Measurements from ENCODE around the gene RBM24.

Gene RBM24

GRCh38 chr6:17281100-17281496 lies at the start of gene RBM24:
Gene RBM24, plus strand, starts transcription at chr6:17281361. Its CDS starts 221 bp downstream, at chr6:17281582.
- no peaks in the 10 kb centered on the region for H3K9me3 Mint-ChIP-seq
- H3K4me3 Mint-ChIP-seq = peak within 1 kb of the TSS; percentile 61
- H3K36me3 Mint-ChIP-seq = no peaks in the 10 kb centered on the region
- ATAC-seq = peak; percentile 53
- H3K27ac Mint-ChIP-seq = no peak within 1 kb of the TSS
- DNase-seq (ENCODE audit: low spot score in 2 of 2) = no peak
- H3K4me1 Mint-ChIP-seq = peaks cover 11% of the 10 kb centered on the region

GRCh38 chr6:17233531-17233930 lies 47.6 kb upstream of the RBM24 start:
- ATAC-seq = no peak
- no peak for DNase-seq (ENCODE audit: low spot score in 2 of 2)
- Mint-ChIP-seq H3K4me1 (no peaks in the 10 kb centered on the region), H3K4me3 (no peak overlapping the region), H3K9me3 (no peaks in the 10 kb centered on the region), H3K27ac (no peak overlapping the region), H3K36me3 (no peaks in the 10 kb centered on the region)

- Mint-ChIP-seq H3K36me3 (no peaks in the 10 kb centered on the region), H3K9me3 (no peaks in the 10 kb centered on the region), H3K4me3 (no peak overlapping the region), H3K27ac (no peak overlapping the region), H3K4me1 (no peaks in the 10 kb centered on the region)
- no peak for DNase-seq (ENCODE audit: low spot score in 2 of 2)
- ATAC-seq = no peak
These were observed 43.9 kb upstream of the RBM24 start for GRCh38 chr6:17237246-17237645.

GRCh38 chr6:17239260-17239659 lies 41.9 kb upstream of the RBM24 start:
- Mint-ChIP-seq H3K4me3 (no peak overlapping the region), H3K27ac (no peak overlapping the region), H3K4me1 (no peaks in the 10 kb centered on the region), H3K36me3 (no peaks in the 10 kb centered on the region), H3K9me3 (no peaks in the 10 kb centered on the region)
- no peak for DNase-seq (ENCODE audit: low spot score in 2 of 2)
- no peak for ATAC-seq

- H3K9me3 Mint-ChIP-seq = peaks cover 3% of the 10 kb centered on the region
- H3K4me3 Mint-ChIP-seq = no peak overlapping the region
- H3K36me3 Mint-ChIP-seq = no peaks in the 10 kb centered on the region
- ATAC-seq = no peak
- no peak for DNase-seq (ENCODE audit: low spot score in 2 of 2)
- H3K27ac Mint-ChIP-seq = no peak overlapping the region
- H3K4me1 Mint-ChIP-seq = no peaks in the 10 kb centered on the region
These were observed 40.2 kb upstream of the RBM24 start for GRCh38 chr6:17240803-17241500.

- DNase-seq (ENCODE audit: low spot score in 2 of 2) (no peak), ATAC-seq (no peak)
- Mint-ChIP-seq H3K4me1 (no peaks in the 10 kb centered on the region), H3K27ac (no peak overlapping the region), H3K36me3 (no peaks in the 10 kb centered on the region), H3K4me3 (no peak overlapping the region), H3K9me3 (peaks cover 3% of the 10 kb centered on the region)
These were observed 39.1 kb upstream of the RBM24 start for GRCh38 chr6:17242087-17242486.

GRCh38 chr6:17250237-17250636 lies 30.9 kb upstream of the RBM24 start:
- no peaks in the 10 kb centered on the region for H3K9me3 Mint-ChIP-seq
- no peak for DNase-seq (ENCODE audit: low spot score in 2 of 2)
- H3K4me3 Mint-ChIP-seq = no peak overlapping the region

DNA sequence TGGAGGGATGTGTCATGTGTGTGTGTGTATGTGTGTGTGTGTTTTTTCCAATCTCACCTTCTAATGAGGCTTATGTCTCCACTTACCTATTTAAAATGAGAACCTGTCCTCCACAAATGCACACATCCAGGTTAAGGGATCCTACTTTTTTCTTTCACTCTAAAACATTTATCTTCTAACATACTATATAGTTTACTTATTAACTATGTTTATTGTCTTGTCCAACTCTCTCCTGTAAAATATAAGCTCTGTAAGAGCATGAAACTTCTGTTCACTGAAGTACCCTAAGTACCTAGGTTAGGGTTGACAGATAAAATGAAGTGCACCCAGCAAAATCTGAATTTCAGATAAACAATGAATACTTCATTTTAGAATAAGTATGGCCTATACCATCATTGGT lies 29.2 kb upstream of the RBM24 start:
- Mint-ChIP-seq H3K4me3 (no peak overlapping the region), H3K36me3 (no peaks in the 10 kb centered on the region), H3K9me3 (no peaks in the 10 kb centered on the region), H3K27ac (no peak overlapping the region), H3K4me1 (no peaks in the 10 kb centered on the region)
- ATAC-seq (no peak), DNase-seq (ENCODE audit: low spot score in 2 of 2) (no peak)

More at GRCh38 chr6:17250237-17250636, 30.9 kb upstream of the RBM24 start:
- ATAC-seq = no peak
- no peak overlapping the region for H3K27ac Mint-ChIP-seq
- no peaks in the 10 kb centered on the region for H3K36me3 Mint-ChIP-seq
- H3K4me1 Mint-ChIP-seq = no peaks in the 10 kb centered on the region

- Mint-ChIP-seq H3K27ac (no peak overlapping the region), H3K4me3 (no peak overlapping the region), H3K4me1 (no peaks in the 10 kb centered on the region), H3K9me3 (no peaks in the 10 kb centered on the region), H3K36me3 (no peaks in the 10 kb centered on the region)
- ATAC-seq = no peak
- no peak for DNase-seq (ENCODE audit: low spot score in 2 of 2)
These were observed 22.4 kb upstream of the RBM24 start for GRCh38 chr6:17258749-17259148.

DNA sequence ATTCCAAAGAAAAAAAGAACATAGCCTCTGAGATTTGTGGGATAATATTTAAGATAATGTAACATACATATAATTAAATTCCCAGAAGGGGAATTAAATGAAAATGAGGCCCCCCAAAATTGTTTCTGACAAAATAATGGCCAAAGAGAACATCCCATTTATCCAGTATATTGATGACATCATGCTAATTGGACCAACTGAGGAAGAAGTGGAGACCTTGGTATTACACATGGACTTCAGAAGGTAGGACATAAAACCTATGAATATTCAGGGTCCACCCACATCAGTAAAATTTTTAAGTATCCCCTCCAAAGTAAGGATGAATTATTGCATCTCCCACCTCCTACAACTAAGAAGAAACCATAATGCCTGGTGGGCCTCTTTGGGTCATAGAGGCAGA lies 15.6 kb upstream of the RBM24 start:
- no peak overlapping the region for H3K27ac Mint-ChIP-seq
- H3K36me3 Mint-ChIP-seq = no peaks in the 10 kb centered on the region
- no peak overlapping the region for H3K4me3 Mint-ChIP-seq
- DNase-seq (ENCODE audit: low spot score in 2 of 2) = no peak
- H3K9me3 Mint-ChIP-seq = no peaks in the 10 kb centered on the region
- ATAC-seq = no peak
- no peaks in the 10 kb centered on the region for H3K4me1 Mint-ChIP-seq

DNA sequence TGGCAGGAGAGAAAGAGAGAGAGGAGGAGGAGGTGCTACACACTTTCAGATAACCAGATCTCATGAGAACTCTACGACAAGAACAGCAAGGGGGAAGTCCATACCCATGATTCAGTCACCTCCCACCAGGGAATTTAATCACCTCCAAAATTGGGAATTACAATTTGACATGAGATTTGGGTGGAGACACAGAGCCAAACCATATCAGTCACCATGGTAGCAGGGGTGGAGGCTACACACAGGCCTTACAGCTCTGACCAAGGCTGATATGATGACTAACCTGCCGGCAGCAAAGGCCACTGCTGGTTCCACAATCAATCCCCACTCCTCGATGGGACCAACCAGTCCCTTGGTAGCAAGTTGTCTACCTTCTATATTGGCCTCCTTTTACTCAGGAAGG lies 13.6 kb upstream of the RBM24 start:
- DNase-seq (ENCODE audit: low spot score in 2 of 2) (no peak), ATAC-seq (peak; percentile 34)
- Mint-ChIP-seq H3K4me1 (no peaks in the 10 kb centered on the region), H3K9me3 (no peaks in the 10 kb centered on the region), H3K36me3 (no peaks in the 10 kb centered on the region), H3K4me3 (no peak overlapping the region), H3K27ac (no peak overlapping the region)

- no peaks in the 10 kb centered on the region for H3K36me3 Mint-ChIP-seq
- no peak for DNase-seq (ENCODE audit: low spot score in 2 of 2)
- H3K4me3 Mint-ChIP-seq = no peak overlapping the region
- ATAC-seq = no peak
- H3K27ac Mint-ChIP-seq = no peak overlapping the region
- H3K4me1 Mint-ChIP-seq = no peaks in the 10 kb centered on the region
- no peaks in the 10 kb centered on the region for H3K9me3 Mint-ChIP-seq
These were observed 13.0 kb upstream of the RBM24 start for GRCh38 chr6:17268114-17268513.

GRCh38 chr6:17269840-17270239 lies 11.3 kb upstream of the RBM24 start:
- no peaks in the 10 kb centered on the region for H3K9me3 Mint-ChIP-seq
- no peak overlapping the region for H3K4me3 Mint-ChIP-seq
- H3K4me1 Mint-ChIP-seq = no peaks in the 10 kb centered on the region
- ATAC-seq (no peak), DNase-seq (ENCODE audit: low spot score in 2 of 2) (no peak)
- no peak overlapping the region for H3K27ac Mint-ChIP-seq
- no peaks in the 10 kb centered on the region for H3K36me3 Mint-ChIP-seq

DNA sequence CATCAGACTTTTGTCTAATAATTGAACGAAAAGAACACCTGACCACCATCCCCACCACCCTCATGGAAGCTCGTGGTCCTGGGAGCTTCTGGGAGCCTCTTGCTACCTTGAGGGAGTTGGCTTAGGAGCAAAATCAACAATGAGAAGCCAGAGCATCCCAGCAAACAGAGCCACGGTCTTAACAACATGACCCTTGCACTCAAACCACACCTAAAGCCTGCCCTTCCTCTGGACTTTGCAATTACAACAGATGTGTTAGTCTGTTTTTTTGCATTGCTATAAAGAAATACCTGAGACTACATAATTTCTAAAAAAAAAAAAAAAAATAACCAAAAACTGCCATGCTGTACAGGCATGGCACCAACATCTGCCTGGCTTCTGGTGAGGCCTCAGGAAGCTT lies 9.5 kb upstream of the RBM24 start:
- DNase-seq (ENCODE audit: low spot score in 2 of 2) (no peak), ATAC-seq (no peak)
- H3K36me3 Mint-ChIP-seq = no peaks in the 10 kb centered on the region
- no peaks in the 10 kb centered on the region for H3K4me1 Mint-ChIP-seq
- H3K4me3 Mint-ChIP-seq = no peak overlapping the region
- no peak overlapping the region for H3K27ac Mint-ChIP-seq
- no peaks in the 10 kb centered on the region for H3K9me3 Mint-ChIP-seq

GRCh38 chr6:17276766-17277165 lies 4.4 kb upstream of the RBM24 start:
- ATAC-seq (no peak), DNase-seq (ENCODE audit: low spot score in 2 of 2) (no peak)
- H3K4me1 Mint-ChIP-seq = peaks cover 5% of the 10 kb centered on the region
- H3K27ac Mint-ChIP-seq = no peak overlapping the region
- no peak overlapping the region for H3K4me3 Mint-ChIP-seq
- no peaks in the 10 kb centered on the region for H3K9me3 Mint-ChIP-seq
- no peaks in the 10 kb centered on the region for H3K36me3 Mint-ChIP-seq

DNA sequence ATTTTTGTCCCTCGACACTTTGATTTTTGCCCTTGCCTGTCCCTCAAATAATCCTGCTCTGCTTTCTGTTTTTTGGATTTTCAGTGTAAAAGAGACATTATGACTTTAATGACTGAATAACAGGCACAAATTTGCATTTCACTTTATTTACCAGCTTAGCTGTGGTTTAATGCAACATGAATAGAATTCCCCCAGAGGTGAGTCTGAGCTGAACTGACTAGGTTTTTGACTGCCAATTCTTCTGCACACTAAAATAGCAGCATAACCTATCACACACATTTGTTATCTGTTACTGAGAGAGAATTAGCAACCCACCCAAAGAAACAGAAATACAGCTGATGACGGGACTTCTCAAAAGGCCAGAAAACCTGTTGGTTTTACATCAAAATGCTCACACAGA lies 3.9 kb upstream of the RBM24 start:
- Mint-ChIP-seq H3K4me1 (peaks cover 10% of the 10 kb centered on the region), H3K27ac (no peak overlapping the region), H3K4me3 (no peak overlapping the region), H3K9me3 (no peaks in the 10 kb centered on the region), H3K36me3 (no peaks in the 10 kb centered on the region)
- ATAC-seq = no peak
- DNase-seq (ENCODE audit: low spot score in 2 of 2) = no peak
